Midbrain (tissue), 1 donor: ENCODE data around the gene NEURL2.
"Not testable (repeated sequence)": the region's sequence is repeated elsewhere in the genome, so short reads cannot be mapped to it uniquely, and the experiment has no call there.

ENCODE experiments used
- DNase-seq: peaks from one replicate; lab custom pipeline; 2025; lab: John Stamatoyannopoulos, UW

The NEURL2 gene, protein sequence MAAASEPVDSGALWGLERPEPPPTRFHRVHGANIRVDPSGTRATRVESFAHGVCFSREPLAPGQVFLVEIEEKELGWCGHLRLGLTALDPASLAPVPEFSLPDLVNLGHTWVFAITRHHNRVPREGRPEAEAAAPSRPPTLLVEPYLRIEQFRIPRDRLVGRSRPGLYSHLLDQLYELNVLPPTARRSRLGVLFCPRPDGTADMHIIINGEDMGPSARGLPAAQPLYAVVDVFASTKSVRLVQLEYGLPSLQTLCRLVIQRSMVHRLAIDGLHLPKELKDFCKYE

DNA sequence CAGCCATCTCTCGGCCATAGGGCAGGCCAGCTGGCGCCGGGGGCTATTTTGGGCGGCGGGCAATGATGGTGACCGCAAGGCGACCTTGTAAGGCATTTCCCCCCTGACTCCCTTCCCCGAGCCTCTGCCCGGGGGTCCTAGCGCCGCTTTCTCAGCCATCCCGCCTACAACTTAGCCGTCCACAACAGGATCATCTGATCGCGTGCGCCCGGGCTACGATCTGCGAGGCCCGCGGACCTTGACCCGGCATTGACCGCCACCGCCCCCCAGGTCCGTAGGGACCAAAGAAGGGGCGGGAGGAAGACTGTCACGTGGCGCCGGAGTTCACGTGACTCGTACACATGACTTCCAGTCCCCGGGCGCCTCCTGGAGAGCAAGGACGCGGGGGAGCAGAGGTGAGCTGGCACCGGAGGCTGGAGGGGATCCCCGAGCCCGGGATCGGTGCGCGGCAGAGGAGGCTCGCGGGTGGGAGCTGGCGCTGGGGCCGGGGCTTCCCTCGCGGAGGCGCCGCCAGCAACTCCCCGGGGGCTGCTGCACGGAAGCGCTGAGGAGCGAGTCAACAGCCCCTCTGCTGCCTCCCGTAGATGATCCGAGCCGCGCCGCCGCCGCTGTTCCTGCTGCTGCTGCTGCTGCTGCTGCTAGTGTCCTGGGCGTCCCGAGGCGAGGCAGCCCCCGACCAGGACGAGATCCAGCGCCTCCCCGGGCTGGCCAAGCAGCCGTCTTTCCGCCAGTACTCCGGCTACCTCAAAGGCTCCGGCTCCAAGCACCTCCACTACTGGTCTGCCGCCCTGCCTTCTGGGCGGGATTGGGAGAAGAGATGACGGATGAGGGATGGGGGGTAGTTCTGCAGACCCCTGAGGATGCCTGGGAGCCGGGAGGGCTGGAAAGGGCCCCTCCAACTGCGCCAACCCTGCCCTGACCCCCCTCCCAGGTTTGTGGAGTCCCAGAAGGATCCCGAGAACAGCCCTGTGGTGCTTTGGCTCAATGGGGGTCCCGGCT is at the start of gene NEURL2, which contains the start of gene CTSA:
Gene NEURL2 (minus strand): TSS at position 224 of the 999 bp plus-strand sequence. CDS start 217 bp downstream, at position 7.
Gene CTSA (plus strand): TSS at position 351 of the 999 bp plus-strand sequence. CDS start 234 bp downstream, at position 585.
- peak; percentile 91 for DNase-seq

DNA sequence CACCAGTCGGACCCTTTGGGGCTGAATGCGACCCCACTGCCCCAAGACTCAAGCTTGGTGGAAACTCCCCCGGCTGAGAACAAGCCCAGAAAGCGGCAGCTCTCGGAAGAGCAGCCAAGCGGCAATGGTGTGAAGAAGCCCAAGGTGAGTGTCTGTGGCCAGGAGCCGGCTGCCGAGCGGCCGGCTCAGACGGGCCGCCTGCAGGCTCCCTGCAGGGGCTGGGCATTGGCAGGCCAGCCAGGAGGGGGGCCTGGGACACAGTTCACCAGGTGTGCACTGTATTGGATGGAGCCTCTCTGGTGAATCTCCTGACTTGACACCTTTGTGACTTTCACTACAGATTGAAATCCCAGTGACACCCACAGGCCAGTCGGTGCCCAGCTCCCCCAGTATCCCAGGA is 49.5 kb upstream of the NEURL2 start:
- DNase-seq: no peak

DNA sequence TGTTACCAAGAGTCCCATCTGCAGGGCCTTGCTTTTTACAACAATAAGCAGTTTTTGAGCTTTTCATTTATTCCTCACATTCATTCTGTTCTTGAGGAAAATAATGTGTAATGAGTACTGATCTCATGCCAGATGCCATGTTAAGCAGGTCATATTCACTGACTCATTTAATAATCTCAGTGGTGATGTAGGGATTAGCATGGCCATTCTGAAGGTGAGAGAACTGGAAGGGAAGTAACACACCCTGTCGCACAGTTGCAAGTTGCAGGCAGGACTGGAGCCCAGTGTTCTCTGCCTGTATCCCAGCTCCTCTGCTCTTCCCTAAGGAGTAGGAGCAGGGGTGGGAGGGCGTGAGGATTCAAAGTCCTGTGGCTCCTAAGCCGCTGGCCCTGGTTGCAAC is 49.0 kb upstream of the NEURL2 start:
- DNase-seq: no peak

DNA sequence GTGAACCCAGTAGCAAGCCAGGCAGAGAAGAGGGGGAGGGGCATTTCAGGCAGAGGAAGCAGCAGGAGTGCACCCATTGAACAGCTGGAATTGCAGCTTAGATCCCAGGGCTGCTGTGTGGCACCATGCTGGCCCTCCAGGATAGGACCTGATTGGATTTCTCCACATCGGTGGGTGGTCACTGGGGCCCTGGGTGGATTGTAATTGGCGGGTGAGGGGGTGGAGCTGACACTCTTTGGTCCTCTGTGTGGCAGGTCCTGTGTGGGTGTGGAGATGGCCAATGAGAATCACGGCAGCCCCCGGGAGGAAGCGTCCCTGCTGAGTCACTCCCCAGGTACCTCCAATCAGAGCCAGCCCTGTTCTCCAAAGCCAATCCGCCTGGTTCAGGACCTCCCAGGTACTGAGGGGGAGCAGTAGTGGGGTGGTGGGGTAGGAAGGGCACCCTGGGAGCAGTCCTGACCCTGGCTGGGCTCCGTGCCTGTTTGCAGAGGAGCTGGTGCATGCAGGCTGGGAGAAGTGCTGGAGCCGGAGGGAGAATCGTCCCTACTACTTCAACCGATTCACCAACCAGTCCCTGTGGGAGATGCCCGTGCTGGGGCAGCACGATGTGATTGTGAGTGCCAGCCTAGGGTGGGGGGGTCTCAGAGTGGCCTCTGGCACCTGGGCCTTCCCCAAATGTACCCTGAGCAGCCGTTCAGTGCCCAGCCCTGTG is 47.9 kb upstream of the NEURL2 start:
- DNase-seq: no peak

DNA sequence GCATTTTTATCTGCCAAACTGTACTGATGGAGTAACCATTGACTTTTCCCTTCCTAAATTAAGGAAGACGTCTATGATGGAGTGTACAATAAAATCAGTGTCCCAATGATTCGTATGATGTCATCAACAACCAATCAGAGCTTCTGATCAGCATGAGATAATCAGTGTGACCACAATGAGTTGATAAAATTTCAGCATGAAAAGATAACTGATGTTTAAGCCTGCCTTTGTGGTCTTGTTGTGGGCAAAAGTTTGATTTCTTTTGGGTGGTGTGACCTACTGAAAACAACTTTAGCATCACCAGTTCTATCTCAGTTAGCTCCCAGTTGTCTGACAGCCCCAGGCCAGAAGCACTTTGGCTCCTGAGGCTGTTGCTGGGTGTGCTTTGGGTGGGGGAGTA is 46.8 kb upstream of the NEURL2 start:
- no peak for DNase-seq

DNA sequence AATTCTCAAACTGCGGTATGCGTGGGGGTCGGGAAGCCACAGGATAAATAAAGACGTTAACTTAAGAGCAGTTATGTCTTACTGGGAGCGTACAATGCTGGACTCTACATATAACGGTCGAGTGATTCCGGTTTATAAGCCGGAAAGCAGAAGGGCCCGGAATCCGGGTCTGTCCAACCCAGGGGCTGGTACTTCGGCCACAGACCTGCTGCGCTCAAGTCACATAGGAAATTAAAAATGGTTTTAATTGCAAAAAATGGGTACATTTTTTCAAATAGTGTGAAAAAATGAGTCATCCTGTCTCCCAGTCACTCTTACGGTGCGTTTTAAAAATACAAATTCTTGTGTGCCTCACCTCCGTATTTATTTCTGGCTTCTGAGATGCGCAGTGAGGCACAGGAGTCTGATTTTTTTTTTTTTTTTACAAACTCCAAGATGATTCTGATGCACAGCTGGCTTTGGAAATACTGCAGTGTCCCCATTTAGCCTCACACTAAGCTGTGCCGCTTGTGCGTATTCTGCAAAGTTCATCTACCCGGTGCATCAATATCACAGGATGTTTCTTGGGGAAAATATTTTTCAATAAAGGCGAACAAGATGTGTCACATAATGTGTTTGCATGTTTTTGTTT is 44.5 kb upstream of the NEURL2 start:
- DNase-seq: peak; percentile 60

DNA sequence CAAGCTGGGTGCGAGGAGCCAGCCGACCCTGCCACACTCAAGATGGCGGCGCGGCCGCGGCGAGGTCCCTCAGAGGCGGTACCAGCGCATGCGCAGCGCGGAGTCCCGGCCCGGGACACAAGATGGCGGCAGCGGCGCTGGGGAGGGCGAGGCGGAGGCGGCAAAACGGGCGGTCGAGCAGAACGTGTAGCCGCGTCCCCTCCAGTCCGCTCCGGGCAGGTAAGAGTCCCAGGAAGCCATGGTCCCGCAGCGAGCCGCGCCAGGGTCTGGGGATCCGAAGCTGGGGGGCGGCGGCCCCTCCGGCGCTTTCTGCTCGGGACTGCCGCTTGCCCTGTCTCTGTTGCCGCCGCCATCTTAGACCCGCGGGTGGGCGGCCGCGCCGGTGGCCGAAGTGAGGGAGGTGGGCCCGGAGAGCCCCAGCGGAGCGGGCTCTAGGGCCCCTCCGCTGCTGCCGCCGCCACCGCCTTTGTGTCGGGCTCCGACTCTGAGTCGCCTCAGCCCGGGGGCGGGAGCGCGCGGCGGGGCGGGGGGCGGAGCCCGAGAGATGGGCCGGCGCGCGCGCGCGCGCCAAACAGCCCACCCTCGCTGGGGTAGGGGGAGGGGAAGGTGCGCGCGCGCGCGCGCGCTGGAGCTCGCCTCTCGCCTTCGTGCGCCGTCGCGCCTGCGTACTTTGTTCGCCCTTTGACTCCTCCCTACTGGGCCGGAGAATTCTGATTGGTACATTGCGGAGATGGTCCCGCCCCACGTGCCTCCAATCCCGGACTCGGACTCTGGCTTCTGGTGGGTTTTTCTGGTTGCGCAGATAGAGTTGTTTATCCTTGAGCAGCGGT is 43.8 kb upstream of the NEURL2 start, which contains the start of gene PCIF1:
Gene PCIF1 (plus strand): TSS at position 98 of the 830 bp plus-strand sequence. CDS start 4,317 bp downstream, outside the sequence.
- peak; percentile 98 for DNase-seq

DNA sequence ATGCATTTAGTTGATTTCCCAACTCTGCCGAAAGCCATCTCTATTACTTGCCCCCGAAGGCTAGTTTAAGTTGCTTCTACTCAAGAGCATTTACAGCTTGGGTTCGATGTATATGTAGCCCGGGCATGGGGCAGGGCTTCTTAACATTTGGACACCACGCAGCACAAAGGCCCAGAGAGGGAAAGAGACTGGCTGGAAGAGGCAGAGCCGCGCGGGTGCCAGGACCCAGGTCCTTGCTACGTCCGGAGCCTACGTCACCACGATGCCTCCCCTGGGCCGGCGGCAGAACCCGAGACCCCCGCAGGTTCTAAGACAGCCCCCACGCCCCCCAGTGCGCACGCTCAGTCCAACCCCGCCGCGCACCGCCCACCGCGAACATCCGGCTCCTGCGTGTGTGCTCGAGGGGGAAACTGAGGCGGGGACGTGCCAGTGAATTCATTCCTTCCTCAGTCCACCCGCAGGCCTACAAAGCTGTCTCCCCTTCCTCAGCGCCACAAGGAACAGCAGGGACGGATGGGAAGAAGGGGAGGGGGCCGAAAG is 43.1 kb upstream of the NEURL2 start:
- no peak for DNase-seq

DNA sequence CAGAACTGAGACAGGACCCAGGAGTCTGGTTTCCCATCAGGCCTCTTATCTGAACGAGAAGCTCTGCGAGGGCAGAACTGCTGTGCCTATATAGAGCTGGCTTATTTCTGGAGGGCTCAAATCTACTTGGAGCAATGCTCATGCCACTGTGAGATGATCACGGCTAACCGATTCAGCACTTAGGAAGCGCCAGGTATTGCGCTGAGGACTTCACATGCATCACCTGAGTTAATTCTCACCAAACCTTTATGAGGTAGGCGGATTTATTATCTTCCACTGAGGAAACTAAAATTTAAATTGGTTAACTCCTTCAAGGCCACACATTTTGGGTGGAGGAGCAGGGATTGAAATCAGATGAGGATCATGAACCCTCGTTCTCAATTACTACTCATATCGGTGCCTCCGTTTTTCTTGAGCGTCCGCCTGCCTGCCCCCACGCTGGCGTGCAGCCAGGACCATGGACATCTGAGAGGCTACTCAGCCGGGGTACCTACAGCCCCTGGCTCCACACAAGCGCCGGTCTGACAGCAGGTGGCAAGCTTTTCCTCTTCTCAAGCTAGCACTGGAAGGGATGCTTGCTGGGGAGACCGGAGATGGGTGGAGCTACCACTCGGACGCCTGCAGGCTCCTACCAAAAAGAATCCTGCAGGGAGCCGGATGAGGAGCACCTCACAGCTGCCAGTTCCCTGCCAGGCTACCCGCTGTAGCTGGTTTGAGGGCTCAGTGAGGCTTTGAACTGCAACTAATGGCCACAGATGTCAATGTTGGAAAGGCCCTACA is 42.4 kb upstream of the NEURL2 start:
- peak; percentile 67 for DNase-seq

DNA sequence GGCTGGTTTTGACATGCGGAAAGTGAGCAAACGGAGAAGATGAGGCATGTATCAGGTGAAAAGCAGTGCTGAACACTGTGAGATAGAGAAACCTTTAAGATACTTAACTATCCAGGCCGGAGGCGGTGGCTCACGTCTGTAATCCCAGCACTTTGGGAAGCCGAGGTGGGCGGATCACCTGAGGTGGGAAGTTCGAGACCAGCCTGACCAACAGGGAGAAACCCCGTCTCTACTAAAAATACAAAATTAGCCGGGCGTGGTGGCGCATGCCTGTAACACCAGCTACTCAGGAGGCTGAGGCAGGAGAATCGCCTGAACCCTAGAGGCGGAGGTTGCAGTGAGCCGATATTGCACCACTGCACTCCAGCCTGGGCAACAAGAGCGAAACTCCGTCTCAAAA is 40.7 kb upstream of the NEURL2 start:
- DNase-seq: not testable (repeated sequence)

DNA sequence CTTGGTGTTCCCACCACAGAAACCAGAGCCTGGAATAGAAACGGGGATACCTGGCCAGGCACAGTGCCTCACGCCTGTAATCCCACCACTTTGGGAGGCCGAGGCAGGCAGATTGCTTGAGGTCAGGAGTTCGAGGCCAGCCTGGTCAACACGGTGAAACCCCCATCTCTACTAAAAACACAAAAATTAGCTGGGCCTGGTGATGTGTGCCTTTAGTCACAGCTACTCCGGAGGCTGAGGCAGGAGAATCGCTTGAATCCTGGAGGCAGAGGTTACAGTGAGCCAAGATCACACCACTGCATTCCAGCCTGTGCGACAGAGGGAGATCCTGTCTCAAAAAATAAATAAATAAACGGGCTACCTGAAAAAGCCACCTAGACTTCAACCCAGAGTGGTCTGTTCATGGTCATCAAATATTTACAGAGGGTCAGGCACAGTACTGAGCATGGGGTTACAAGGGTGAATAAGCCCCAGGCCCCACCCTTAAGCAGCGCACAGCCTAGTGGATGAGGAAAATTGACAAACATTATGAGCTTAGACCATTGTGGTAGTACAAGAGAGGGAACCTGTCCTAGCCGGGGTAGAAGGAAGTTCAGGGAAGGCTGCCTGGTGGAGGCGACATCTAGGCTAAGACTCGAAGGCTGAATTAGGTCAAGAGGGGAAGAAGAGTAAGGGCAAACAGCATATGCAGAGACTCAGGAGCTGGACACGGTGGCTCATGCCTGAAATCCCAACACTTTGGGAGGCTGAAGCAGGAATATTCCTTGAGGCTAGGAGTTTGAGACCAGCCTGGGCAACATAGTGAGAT is 36.3 kb upstream of the NEURL2 start:
- DNase-seq: no peak

DNA sequence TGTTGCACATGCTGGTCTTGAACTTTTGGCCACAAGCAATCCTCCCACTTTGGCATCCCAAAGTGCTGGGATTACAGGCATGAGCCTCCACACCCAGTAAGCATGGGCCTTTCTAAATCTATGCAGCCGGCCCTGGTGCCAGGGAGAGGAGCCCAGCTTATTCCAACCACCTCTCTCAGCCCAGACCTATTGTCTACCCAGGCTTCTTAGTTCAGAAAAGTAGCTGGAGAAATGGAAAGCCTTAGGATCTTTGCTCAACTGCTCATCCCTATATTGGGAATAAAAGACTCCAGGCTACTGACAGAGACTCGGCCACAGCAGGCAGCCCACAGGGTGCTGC is 35.7 kb upstream of the NEURL2 start:
- no peak for DNase-seq

DNA sequence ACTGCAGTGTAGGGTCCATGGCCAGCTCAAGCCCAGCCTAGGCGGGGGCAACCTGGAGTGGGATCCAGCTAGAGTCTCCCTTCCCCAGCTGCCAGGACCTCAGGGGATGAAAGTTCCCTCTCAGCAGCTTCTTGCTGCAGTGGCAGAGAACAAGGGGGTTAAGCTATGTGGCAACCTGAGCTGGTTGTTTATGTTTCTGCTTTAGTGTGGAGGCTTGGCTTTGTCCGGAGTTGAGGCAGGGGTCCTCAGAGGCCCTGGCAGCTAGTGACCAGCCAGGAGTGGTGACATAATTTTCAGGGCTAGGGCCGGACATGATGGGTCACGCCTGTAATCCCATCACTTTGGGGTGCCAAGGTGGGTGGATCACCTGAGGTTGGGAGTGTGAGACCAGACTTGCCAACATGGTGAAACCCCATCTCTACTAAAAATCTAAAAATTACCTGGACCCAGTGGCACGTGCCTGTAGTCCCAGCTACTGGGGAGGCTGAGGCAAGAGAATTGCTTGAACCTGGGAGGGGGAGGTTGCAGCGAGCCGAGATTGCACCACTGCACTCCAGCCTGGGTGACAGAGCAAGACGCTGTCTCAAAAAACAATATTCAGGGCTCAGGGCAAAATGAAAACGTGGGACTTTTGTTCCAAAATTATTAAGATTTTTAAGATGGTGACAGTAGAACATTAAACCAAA is 35.0 kb upstream of the NEURL2 start:
- DNase-seq: no peak

DNA sequence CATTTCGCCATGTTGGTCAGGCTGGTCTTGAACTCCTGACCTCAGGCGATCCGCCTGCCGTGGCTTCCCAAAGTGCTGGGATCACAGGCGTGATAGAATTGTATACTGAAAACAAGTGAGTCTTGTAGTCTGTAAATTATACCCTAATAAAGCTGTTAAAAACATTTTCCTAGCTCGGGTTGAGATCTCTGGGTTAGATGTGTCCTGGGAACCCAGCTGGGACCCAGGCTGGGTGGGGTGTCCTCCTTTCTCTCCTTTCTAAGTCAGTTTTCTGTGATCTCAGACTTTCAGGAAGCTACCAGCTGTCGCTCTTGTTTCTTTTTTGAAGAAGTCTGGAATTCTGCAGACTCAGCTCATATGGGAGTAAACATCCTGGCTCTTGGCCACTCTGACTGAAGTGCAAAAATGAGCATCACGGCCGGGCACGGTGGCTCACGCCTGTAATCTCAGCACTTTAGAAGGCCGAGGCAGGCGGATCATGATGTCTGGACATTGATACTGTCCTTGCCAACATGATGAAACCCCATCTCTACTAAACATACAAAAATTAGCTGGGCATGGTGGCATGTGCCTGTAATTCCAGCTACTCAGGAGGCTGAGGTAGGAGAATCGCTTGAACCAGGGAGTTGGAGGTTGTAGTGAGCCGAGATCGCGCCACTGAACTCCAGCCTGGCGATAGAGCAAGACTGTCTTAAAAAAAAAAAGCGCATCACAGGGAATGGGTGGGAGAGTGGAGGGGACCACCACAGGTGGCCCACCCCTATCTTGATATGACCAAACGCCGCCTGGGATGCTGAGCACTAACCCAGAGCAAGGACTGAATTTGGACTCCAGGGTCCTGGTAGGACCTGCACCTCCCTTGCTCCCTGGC is 33.6 kb upstream of the NEURL2 start:
- peak; percentile 8 for DNase-seq

DNA sequence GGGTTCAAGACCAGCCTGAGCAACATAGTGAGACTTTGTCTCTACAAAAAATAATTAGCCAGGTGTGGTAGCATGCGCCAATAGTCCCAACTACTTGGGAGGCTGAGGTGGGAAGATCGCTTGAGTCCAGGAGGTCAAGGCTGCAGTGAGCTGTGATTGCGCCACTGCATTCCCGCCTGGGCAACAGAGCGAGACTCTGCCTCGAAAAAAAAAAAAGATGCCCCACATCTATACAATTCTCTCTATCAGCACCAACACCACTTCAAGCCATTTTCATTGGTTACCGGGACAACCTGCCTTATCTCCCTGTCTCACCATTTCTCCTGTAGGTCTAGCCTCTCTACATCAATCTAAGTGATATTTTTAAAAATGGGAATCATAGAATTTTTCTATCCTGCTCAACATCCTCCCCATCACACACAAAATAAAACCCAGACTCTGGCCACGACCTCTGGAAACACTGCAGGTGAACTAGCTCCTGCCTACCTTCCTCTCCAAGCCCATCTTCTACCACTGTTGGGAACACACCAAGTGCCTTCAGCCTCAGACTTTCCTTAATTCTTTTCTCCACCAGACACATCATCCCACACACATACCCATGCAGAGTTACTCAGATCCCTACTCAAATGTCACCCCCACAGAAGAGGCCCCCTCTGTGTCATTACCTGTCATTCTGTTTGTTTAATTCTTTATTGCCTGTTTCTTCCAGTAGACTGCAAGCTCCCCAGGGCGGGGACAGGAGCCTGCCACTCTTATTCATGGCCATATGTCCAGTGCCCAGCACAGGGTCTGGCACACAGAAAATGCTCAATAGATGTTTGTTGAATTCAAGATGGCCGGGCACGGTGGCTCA is 30.6 kb upstream of the NEURL2 start:
- DNase-seq: no peak
